GM12892 (cell line): ENCODE measurements around the gene ERVFRD-1.

Experiments used
- DNase-seq: peaks from one replicate; pipeline ENCODE4 v3.0.0; 2011; ENCODE audit not compliant: insufficient read length
- FAIRE-seq: peaks from 2 replicates; lab custom pipeline; 2011; peaks lifted over from hg19 to GRCh38; lab: Jason Lieb, UNC
- POLR2A ChIP-seq: IDR thresholded peaks from 2 replicates; pipeline ENCODE4 v1.6.1; 2011; ENCODE audit warnings: low read depth, low read length, control low read depth
- POLR2AphosphoS5 ChIP-seq: IDR thresholded peaks from 2 replicates; pipeline ENCODE4 v1.6.1; 2011; ENCODE audit warnings: low read depth, low read length, control low read depth
- TAF1 ChIP-seq: IDR thresholded peaks from 2 replicates; pipeline ENCODE4 v1.6.1; 2011; ENCODE audit warnings: low read depth, mild to moderate bottlenecking, control low read depth, low read length, borderline replicate concordance

Gene ERVFRD-1

GRCh38 chr6:11076540-11076939, 35.0 kb downstream of the ERVFRD-1 start:
- FAIRE-seq: peak; percentile 9

GRCh38 chr6:11072101-11072500, 39.4 kb downstream of the ERVFRD-1 start:
- DNase-seq (no peak), FAIRE-seq (no peak)
- no peak for TF ChIP-seq TAF1
- no peak for TF ChIP-seq POLR2A
- TF ChIP-seq POLR2AphosphoS5: no peak

More at GRCh38 chr6:11076540-11076939, 35.0 kb downstream of the ERVFRD-1 start:
- DNase-seq: no peak
- TF ChIP-seq POLR2AphosphoS5 (no peak), TAF1 (no peak), POLR2A (no peak)

GRCh38 chr6:11069760-11070159, 41.8 kb downstream of the ERVFRD-1 start:
- no peak for TF ChIP-seq POLR2A
- no peak for TF ChIP-seq TAF1
- TF ChIP-seq POLR2AphosphoS5: no peak
- DNase-seq (no peak), FAIRE-seq (no peak)

- FAIRE-seq (no peak), DNase-seq (no peak)
- TF ChIP-seq TAF1: no peak
- no peak for TF ChIP-seq POLR2A
- TF ChIP-seq POLR2AphosphoS5: no peak
Observed at GRCh38 chr6:11067348-11067747, 44.2 kb downstream of the ERVFRD-1 start.

GRCh38 chr6:11066505-11067347, 44.8 kb downstream of the ERVFRD-1 start:
- DNase-seq (no peak), FAIRE-seq (no peak)
- no peak for TF ChIP-seq TAF1
- TF ChIP-seq POLR2A: no peak
- TF ChIP-seq POLR2AphosphoS5: no peak

GRCh38 chr6:11065436-11066202, 45.9 kb downstream of the ERVFRD-1 start:
- FAIRE-seq: no peak
- no peak for DNase-seq
- no peak for TF ChIP-seq POLR2A
- TF ChIP-seq POLR2AphosphoS5: no peak
- TF ChIP-seq TAF1: no peak

GRCh38 chr6:11064836-11065235, 46.7 kb downstream of the ERVFRD-1 start:
- no peak for TF ChIP-seq POLR2AphosphoS5
- no peak for TF ChIP-seq TAF1
- TF ChIP-seq POLR2A: no peak
- FAIRE-seq (no peak), DNase-seq (no peak)

- DNase-seq (no peak), FAIRE-seq (no peak)
- TF ChIP-seq TAF1 (no peak), POLR2A (no peak), POLR2AphosphoS5 (no peak)
Observed at GRCh38 chr6:11062715-11063114, 48.8 kb downstream of the ERVFRD-1 start.

- TF ChIP-seq POLR2AphosphoS5: no peak
- TF ChIP-seq POLR2A: no peak
- TF ChIP-seq TAF1: no peak
- DNase-seq (no peak), FAIRE-seq (no peak)
Observed at GRCh38 chr6:11062083-11062482, 49.4 kb downstream of the ERVFRD-1 start.

- TF ChIP-seq POLR2AphosphoS5 (no peak), POLR2A (no peak), TAF1 (no peak)
- DNase-seq: no peak
- no peak for FAIRE-seq
Observed at GRCh38 chr6:11058406-11058805, 53.1 kb downstream of the ERVFRD-1 start.

- no peak for TF ChIP-seq POLR2AphosphoS5
- TF ChIP-seq TAF1: no peak
- no peak for TF ChIP-seq POLR2A
- FAIRE-seq (no peak), DNase-seq (no peak)
Observed at GRCh38 chr6:11056871-11057270, 54.7 kb downstream of the ERVFRD-1 start.
